GM18511 (cell line): ENCODE data around the gene S100A11.
"Not testable (repeated sequence)": the region's sequence is repeated elsewhere in the genome, so short reads cannot be mapped to it uniquely, and the experiment has no call there.

Experiments used
- ATAC-seq: cut with Tn5 transposase; IDR thresholded peaks from one replicate; pipeline ENCODE4 v1.9.1; 2021; ENCODE audit warnings: mild to moderate bottlenecking, moderate library complexity; ENCODE audit not compliant: unreplicated experiment

S100A11 gene

GRCh38 chr1:152036267-152037216, at the start of gene S100A11:
TSS of gene S100A11 (minus strand) at chr1:152037004. CDS start at chr1:152036915, 89 bp downstream.
- ATAC-seq = peak; percentile 69

- no peak for ATAC-seq
Measured at GRCh38 chr1:152084853-152085252, 48.0 kb upstream of the S100A11 start.

GRCh38 chr1:152081026-152081425, 44.2 kb upstream of the S100A11 start:
- ATAC-seq = not testable (repeated sequence)

GRCh38 chr1:152080494-152080893, 43.7 kb upstream of the S100A11 start:
- ATAC-seq = not testable (repeated sequence)

- no peak for ATAC-seq
Measured at GRCh38 chr1:152078831-152079441, 42.1 kb upstream of the S100A11 start.

- ATAC-seq = no peak
Measured at GRCh38 chr1:152072311-152072710, 35.5 kb upstream of the S100A11 start.

- ATAC-seq = no peak
Measured at GRCh38 chr1:152071123-152071522, 34.3 kb upstream of the S100A11 start.

- ATAC-seq = no peak
Measured at GRCh38 chr1:152067929-152068328, 31.1 kb upstream of the S100A11 start.

GRCh38 chr1:152067150-152067549, 30.3 kb upstream of the S100A11 start:
- ATAC-seq = no peak

- no peak for ATAC-seq
Measured at GRCh38 chr1:152061952-152062351, 25.1 kb upstream of the S100A11 start.

- no peak for ATAC-seq
Measured at GRCh38 chr1:152053375-152053774, 16.6 kb upstream of the S100A11 start.

GRCh38 chr1:152052606-152053005, 15.8 kb upstream of the S100A11 start:
- ATAC-seq = no peak

- no peak for ATAC-seq
Measured at GRCh38 chr1:152050886-152051675, 14.3 kb upstream of the S100A11 start.

GRCh38 chr1:152049291-152050083, 12.7 kb upstream of the S100A11 start:
- ATAC-seq = no peak

- ATAC-seq = peak; percentile 26
Measured at GRCh38 chr1:152048416-152049009, 11.7 kb upstream of the S100A11 start.

- peak; percentile 96 for ATAC-seq
Measured at GRCh38 chr1:152047730-152048415, 11.1 kb upstream of the S100A11 start.

- no peak for ATAC-seq
Measured at GRCh38 chr1:152047413-152047729, 10.6 kb upstream of the S100A11 start.

- ATAC-seq = no peak
Measured at GRCh38 chr1:152044386-152044785, 7.6 kb upstream of the S100A11 start.

GRCh38 chr1:152043870-152044269, 7.1 kb upstream of the S100A11 start:
- no peak for ATAC-seq

GRCh38 chr1:152042030-152042429, 5.2 kb upstream of the S100A11 start:
- ATAC-seq = no peak
